Gastrocnemius medialis (tissue), 4 donors: ENCODE measurements around the gene SPSB1.

Experiments
- POLR2A ChIP-seq, 2 donors: fragments of 450-650 bp; IDR thresholded peaks; one replicate each; pipeline ENCODE4 v1.6.1; 2017; ENCODE audit warnings: antibody characterized with exemption in 2 of 2, mild to moderate bottlenecking in 2 of 2, moderate library complexity in 2 of 2
- TF ChIP-seq, protein P1 (sequence below), 5 experiments: fragments of 450-650 bp in 3 of 5; fragments of 200-600 bp in 2 of 5; sonication (generic) in 2 of 5; IDR thresholded peaks in 4 of 5; conservative IDR thresholded peaks in 1 of 5; 1 replicate in 4 of 5; 2 replicates in 1 of 5; pipeline ENCODE4 v1.5.1; 2016 to 2019; ENCODE audit warnings: antibody characterized with exemption in 5 of 5, mild to moderate bottlenecking in 3 of 5, moderate library complexity in 3 of 5

DNA sequence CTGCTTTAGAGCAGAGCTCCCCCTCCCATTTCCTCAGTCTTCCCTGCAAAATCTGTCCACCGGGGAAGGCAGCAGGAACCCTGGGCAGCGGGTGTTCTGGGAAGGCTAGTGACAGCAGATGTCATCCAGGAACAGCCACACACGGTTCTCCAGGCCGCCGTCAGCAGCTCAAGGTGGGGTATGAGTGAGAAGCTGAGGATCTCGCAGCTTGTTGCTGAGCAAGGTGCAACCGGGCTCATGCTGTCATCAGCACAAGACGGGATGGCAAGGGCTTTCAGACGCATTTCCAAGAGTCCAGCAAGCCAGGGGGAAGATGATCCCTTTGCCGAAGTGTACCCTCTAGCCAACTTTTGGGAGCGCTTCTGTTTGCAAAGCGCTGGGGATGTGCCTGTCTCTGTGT lies 23.0 kb upstream of the SPSB1 start:
- TF ChIP-seq, protein P1, sequence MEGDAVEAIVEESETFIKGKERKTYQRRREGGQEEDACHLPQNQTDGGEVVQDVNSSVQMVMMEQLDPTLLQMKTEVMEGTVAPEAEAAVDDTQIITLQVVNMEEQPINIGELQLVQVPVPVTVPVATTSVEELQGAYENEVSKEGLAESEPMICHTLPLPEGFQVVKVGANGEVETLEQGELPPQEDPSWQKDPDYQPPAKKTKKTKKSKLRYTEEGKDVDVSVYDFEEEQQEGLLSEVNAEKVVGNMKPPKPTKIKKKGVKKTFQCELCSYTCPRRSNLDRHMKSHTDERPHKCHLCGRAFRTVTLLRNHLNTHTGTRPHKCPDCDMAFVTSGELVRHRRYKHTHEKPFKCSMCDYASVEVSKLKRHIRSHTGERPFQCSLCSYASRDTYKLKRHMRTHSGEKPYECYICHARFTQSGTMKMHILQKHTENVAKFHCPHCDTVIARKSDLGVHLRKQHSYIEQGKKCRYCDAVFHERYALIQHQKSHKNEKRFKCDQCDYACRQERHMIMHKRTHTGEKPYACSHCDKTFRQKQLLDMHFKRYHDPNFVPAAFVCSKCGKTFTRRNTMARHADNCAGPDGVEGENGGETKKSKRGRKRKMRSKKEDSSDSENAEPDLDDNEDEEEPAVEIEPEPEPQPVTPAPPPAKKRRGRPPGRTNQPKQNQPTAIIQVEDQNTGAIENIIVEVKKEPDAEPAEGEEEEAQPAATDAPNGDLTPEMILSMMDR (IDR thresholded peaks at IDR 0.05 in 4 of 5, conservative IDR thresholded peaks at IDR 0.05 in 1 of 5): no peak
- no peak for TF ChIP-seq POLR2A (IDR thresholded peaks at IDR 0.05)
